MV-4-11 (cell line): Measurements from ENCODE around the gene SLC6A19.

Experiments used
- DNase-seq: peaks from one replicate; lab custom pipeline; 2025; lab: John Stamatoyannopoulos, UW

Gene SLC6A19

GRCh38 chr5:1195916-1196315, 5.5 kb upstream of the SLC6A19 start:
- DNase-seq: no peak

GRCh38 chr5:1196562-1196961, 4.8 kb upstream of the SLC6A19 start:
- no peak for DNase-seq

GRCh38 chr5:1197876-1198666, 3.3 kb upstream of the SLC6A19 start:
- no peak for DNase-seq

- no peak for DNase-seq
These were observed 2.1 kb upstream of the SLC6A19 start for GRCh38 chr5:1199340-1199648.

GRCh38 chr5:1199649-1200494, 1.5 kb upstream of the SLC6A19 start:
- DNase-seq: no peak

GRCh38 chr5:1200495-1201326, 684 bp upstream of the SLC6A19 start:
- DNase-seq: no peak

GRCh38 chr5:1202026-1202797, 817 bp downstream of the SLC6A19 start:
- no peak for DNase-seq

GRCh38 chr5:1202798-1203185, 1.4 kb downstream of the SLC6A19 start:
- DNase-seq: no peak

GRCh38 chr5:1203311-1203967, 2.0 kb downstream of the SLC6A19 start:
- DNase-seq: no peak

GRCh38 chr5:1203968-1204692, 2.7 kb downstream of the SLC6A19 start:
- no peak for DNase-seq

- DNase-seq: peak; percentile 65
These were observed 3.4 kb downstream of the SLC6A19 start for GRCh38 chr5:1204693-1205242.

- DNase-seq: no peak
These were observed 4.1 kb downstream of the SLC6A19 start for GRCh38 chr5:1205255-1206180.

- DNase-seq: no peak
These were observed 5.4 kb downstream of the SLC6A19 start for GRCh38 chr5:1206521-1207412.

GRCh38 chr5:1207555-1207954, 6.2 kb downstream of the SLC6A19 start:
- DNase-seq: no peak

GRCh38 chr5:1208221-1208742, 6.9 kb downstream of the SLC6A19 start:
- DNase-seq: no peak

GRCh38 chr5:1208743-1209488, 7.5 kb downstream of the SLC6A19 start:
- DNase-seq: no peak

- no peak for DNase-seq
These were observed 8.1 kb downstream of the SLC6A19 start for GRCh38 chr5:1209489-1209852.
